A204.1 (cell line): ENCODE measurements around the gene ZBTB7C.

Experiments used
- FAIRE-seq: peaks from 2 replicates; lab custom pipeline; 2012; peaks lifted over from hg19 to GRCh38; lab: Jason Lieb, UNC

ZBTB7C gene

GRCh38 chr18:48111587-48111986, 297.6 kb downstream of the ZBTB7C start:
- FAIRE-seq = no peak

GRCh38 chr18:48110797-48111196, 298.4 kb downstream of the ZBTB7C start:
- FAIRE-seq = no peak

GRCh38 chr18:48109961-48110493, 299.2 kb downstream of the ZBTB7C start:
- no peak for FAIRE-seq

GRCh38 chr18:48108136-48108535, 301.0 kb downstream of the ZBTB7C start:
- no peak for FAIRE-seq

- no peak for FAIRE-seq
Measured at GRCh38 chr18:48106976-48107781, 302.0 kb downstream of the ZBTB7C start.

- no peak for FAIRE-seq
Measured at GRCh38 chr18:48106498-48106897, 302.7 kb downstream of the ZBTB7C start.

- FAIRE-seq = no peak
Measured at GRCh38 chr18:48105317-48105716, 303.9 kb downstream of the ZBTB7C start.

GRCh38 chr18:48104705-48105104, 304.5 kb downstream of the ZBTB7C start:
- FAIRE-seq = no peak

GRCh38 chr18:48100651-48101165, 308.5 kb downstream of the ZBTB7C start:
- no peak for FAIRE-seq

GRCh38 chr18:48100165-48100575, 309.0 kb downstream of the ZBTB7C start:
- no peak for FAIRE-seq

- no peak for FAIRE-seq
Measured at GRCh38 chr18:48099481-48100164, 309.6 kb downstream of the ZBTB7C start.

GRCh38 chr18:48098538-48098937, 310.6 kb downstream of the ZBTB7C start:
- no peak for FAIRE-seq

GRCh38 chr18:48098007-48098406, 311.2 kb downstream of the ZBTB7C start:
- FAIRE-seq = no peak

- FAIRE-seq = no peak
Measured at GRCh38 chr18:48095726-48096125, 313.5 kb downstream of the ZBTB7C start.

- no peak for FAIRE-seq
Measured at GRCh38 chr18:48093104-48093503, 316.1 kb downstream of the ZBTB7C start.

- no peak for FAIRE-seq
Measured at GRCh38 chr18:48091869-48092497, 317.2 kb downstream of the ZBTB7C start.

GRCh38 chr18:48090702-48091101, 318.5 kb downstream of the ZBTB7C start:
- FAIRE-seq = no peak

- FAIRE-seq = no peak
Measured at GRCh38 chr18:48090021-48090420, 319.2 kb downstream of the ZBTB7C start.

- no peak for FAIRE-seq
Measured at GRCh38 chr18:48085781-48086487, 323.2 kb downstream of the ZBTB7C start.

GRCh38 chr18:48084858-48085257, 324.3 kb downstream of the ZBTB7C start:
- FAIRE-seq = no peak

GRCh38 chr18:48084041-48084757, 325.0 kb downstream of the ZBTB7C start:
- FAIRE-seq = no peak
